NCI-H69 (cell line): ENCODE data around the gene PUM2.
"Not testable (repeated sequence)": the region's sequence is repeated elsewhere in the genome, so short reads cannot be mapped to it uniquely, and the experiment has no call there.

ENCODE experiments used
- DNase-seq: peaks from one replicate; lab custom pipeline; 2025; lab: John Stamatoyannopoulos, UW

PUM2 gene

DNA sequence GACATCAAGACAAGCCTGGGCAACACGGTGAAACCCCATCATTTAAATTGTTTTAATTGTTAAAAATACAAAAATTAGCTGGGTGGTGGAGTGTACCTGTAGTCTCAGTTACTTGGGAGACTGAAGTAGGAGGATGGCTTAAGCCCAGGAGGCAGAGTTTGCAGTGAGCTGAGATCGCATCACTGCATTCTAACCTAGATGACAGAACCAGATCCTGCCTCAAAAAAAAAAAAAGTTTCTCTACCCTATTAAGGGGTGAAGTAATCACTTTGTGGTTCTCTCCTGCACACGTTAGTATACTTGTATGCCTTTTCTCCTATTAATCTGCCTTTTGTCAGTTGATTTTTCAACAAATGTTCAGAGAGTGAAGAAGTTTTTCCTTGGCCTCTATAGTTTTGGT is 18.1 kb upstream of the PUM2 start:
- no peak for DNase-seq

DNA sequence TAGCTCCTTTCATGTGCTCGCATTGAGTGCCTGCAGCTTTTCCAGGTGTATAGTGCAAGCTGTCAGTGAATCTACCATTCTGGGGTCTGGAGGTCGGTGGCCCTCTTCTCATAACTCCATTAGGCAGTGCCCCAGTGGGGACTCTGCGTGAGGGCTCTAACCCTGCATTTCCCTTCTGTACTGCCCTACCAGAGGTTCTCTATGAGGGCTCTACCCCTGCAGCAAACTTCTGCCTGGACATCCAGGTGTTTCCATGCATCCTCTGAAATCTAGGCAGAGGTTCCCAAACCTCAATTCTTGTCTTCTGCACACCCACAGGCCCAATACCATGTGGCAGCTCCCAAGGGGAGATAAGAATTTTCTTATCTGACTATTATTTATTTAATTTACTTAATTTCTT is 17.3 kb upstream of the PUM2 start:
- DNase-seq: not testable (repeated sequence)

DNA sequence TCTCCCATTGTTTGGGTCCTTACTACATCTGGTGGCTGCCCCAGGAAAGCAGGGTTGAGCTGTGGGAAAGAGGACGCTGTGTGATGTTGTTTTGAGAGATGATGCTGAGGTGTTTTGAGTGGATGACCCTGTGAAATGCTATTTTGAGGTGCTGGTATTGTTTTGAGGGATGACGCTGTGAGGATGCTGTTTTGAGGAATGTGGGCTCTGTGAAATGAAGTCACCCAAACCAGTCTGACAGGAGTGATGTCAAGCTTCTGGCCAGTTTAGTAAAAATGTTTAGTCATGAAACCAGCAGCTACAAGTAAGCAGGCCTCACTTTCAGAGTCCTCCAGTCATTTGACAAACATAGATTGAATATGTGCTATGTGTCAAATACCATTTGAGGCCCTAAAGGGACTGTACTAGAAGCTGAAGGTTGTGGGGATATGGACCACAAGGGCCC is 16.1 kb upstream of the PUM2 start:
- DNase-seq: no peak

DNA sequence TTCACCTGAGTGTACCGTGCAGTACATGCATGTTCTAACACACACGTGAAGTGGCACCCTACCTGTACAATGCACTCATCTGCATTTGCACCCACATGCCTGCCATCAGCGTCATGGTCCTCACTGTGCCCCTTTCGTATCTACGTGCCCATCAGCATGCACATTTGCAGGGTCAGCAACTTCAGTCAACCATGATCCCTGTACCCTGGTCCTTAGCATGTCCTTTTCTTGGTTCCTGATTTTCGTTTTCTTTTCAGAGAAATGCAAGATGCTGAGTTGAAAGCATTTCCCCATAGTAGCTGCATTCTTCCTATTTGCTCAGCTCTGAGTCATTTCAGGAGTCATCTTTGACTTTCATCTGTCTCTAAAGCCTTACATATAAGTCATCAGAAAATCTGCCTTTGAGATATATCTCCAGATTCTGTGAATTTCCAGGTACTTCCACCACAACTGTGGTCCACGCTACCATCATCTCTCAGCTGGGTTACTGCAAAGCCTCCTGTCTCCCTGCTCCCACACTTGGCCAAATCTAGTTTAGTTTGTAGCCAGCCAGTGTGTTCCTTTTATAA is 14.7 kb upstream of the PUM2 start:
- no peak for DNase-seq

DNA sequence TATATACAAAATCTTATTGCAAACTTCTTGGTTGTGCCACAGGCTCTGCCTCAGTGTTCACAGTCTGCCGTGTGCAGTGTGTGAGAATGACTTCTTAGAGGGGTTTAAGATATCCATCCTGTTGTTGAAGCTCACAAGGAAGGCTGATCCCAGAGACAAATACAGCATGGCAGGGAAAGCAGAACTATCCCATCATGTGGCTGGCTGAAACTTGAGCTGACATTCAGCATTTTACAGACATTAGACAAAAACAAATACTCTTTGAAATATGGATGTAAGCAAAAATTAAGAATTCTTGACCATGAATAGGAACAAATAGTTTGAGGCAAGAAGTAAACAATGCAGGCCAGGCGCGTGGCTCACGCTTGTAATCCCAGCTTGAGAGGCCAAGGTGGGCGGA is 12.9 kb upstream of the PUM2 start:
- DNase-seq: no peak

DNA sequence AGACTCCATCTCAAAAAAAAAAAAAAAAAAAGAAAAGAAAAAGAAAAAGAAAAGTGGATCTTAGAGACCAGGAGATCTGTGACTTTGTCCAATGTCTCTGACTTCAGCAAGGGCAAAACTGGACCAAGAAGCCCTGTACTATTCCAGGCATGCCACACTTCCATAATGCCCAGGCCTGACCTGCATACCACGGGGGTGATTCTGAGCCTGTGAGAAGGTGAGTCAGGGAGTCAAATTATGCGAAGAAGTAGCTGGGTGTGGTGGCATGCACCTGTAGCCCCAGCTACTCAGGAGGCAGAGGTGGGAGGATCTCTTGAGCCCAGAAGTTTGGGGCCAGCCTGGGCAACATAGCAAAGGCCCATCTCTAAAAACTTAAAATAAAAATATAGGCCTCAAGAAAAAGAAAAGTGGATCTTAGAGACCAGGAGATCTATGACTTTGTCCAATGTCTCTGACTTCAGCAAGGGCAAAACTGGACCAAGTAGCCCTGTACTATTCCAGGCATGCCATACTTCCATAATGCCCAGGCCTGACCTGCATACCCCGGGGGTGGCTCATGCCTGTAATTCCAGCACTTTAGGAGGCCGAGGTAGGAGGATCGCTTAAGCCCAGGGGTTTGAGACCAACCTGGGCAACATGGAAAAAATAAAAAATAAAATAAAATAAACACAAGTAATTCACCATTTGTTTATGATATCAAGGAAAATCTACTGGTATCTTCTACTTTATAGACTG is 12.2 kb upstream of the PUM2 start:
- DNase-seq: no peak

DNA sequence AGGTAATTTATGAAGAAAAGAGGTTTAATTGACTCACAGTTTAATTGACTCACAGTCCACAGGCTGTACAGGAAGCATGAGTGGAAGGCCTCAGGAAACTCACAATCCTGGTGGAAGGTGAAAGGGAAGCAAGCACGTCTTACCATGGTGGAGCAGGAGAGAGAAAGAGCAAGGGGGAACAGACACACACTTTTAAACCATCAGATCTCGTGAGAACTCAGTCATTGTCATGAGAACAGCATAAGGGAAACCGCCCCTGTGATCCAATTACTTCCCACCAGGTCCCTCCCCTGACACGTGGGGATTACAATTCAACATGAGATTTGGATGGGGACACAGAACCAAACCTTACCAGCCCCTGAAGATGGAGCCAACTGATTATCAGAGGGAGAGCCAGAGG is 11.2 kb upstream of the PUM2 start:
- DNase-seq: no peak

DNA sequence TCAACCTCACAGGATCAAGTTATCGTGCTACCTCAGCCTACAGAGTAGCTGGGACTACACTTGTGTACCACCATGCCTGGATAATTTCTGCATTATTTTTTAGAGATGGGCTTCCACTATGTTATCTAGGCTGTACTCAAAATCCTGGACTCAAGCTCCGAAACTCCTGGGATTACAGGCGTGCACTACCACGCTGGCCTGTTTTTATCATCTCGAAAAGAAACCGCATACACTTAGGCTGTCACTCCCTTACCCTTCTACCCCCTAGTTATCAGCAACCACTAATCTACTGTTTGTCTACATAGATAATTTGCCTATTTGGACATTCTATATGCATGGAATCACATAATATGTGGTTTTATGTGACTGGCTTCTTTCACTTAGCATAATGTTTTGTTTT is 8.5 kb upstream of the PUM2 start:
- no peak for DNase-seq

DNA sequence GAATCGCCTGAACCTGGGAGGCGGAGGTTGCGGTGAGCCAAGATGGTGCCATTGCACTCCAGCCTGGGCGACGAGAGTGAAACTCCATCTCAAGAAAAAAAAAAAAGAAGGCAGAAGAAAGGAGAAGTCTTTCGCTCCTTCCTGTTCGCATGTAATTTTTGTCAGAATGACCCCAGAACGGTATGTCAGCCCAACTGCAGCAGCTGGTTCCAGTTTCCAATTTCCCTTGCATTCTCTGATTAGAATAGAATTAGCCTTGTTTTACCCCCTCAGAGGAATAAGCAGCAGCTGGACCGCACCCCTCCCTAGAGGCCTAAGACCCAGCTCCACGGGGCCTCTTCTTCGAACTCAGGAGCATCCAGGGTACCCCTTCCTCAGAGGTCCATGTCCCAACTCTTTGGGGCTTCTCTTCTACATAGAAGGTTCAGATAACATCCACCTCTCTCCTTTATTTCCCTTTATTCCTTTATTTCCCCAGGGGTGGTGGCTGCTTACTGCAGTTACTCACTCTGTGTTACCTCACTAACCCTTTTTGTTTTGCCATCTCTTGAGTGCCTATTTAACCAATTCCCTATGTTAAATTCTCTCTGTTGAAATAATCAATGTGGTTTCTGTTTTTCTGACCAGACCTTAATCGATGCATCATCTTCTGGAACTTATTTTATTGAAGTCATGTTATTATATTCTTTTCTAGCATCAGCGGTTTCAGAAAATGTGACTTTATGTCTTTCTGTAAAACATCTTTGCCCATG is 7.2 kb upstream of the PUM2 start:
- no peak for DNase-seq

DNA sequence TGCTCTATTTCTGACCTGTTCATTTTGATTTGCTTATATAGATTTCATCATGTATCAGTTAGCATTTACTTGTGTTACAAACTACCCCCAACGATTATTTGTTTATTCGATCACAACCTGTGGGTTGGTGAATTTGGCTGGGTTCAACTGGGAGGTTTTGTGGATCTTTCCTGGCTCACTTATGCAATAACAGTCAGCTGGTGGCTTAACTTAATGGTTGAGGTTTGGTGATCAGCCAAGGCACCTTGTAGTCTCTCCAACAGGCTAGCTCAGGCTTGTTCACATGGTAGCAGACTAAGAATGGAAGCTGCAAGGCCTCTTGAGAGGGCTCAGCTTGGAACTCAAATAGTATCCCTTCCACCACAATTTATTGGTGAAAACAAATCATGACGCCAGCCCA is 5.4 kb upstream of the PUM2 start:
- DNase-seq: peak; percentile 47

DNA sequence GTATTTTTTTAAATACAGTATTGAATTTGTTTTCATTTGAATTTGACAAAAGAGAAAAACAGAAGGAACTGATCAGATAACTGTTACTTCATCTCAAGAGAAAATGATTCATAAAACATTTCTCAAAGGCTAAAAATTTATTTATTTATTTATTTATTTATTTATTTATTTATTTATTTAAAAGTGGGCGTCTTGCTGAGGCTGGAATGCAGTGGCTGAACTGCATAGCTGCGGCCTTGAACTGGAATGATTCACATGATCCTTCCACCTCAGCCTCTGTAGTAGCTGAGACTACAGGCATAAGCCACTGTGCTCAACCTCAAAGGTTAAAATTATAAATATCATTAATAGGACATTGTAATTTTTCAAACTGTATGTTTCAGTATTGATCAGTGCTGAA is 4.5 kb upstream of the PUM2 start:
- DNase-seq: no peak

DNA sequence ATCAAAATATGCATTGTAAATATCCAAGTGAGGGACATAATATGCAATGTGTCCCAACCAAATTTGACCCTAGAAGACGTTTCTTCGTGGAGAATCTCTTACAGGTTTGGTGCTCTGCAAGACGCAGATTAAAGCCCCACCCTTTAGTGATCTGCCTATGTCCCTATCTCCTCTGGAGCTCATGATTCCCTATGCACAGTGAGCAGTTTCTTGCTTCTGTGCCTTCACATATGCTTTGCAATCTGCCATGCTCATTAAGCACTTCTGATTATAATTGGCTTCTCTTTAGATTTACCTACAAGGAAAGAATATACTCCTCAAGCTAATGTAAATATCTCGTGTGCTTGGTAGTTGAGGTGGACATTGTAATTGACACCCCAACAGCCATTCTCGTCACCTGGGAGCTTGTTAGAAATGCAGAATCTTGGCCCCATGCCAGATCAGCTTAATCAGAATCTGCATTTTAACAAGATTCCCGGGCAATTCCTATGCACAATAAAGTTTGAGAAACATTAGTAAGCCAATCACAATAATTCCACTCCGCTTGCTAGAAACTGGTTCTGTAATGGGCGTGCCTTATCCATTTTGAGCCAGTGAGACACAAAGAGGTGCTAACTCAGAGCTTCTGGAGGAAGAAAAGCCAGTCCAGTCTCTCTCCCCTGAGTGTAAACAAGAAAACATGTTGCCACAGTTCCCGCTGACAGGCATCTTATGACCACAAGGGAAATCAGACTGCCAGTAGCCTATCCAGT is 2.8 kb upstream of the PUM2 start:
- DNase-seq: peak; percentile 93

DNA sequence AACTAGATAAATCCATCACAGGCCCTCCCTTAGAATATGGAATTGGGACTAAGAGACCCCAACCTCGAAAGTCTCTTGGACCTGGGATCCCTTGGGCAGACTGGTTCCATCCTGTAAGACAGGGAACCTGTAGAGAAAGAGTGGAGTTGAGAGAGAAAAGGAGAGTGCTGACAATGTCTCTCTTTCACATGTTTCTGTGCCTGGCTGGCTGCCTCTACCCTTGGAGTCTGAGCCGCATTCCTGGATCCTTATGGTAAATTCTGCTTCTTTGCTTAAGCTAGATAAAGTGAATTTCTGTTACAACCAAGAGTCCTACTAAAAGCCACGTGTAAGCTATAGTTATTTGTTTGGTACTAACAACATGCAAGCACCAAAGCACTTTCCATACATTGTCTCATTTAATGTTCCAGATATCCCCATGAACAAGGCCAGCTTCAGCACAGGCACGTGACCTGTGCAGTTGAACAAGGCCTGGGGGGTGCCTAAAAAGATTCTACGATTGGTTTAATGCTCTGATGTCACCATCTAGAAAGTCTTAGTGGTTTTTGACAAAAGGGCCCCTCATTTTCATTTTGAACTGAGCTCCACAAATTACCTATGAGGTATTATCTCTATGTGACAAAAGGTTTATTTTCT is 2.1 kb upstream of the PUM2 start:
- peak; percentile 42 for DNase-seq

DNA sequence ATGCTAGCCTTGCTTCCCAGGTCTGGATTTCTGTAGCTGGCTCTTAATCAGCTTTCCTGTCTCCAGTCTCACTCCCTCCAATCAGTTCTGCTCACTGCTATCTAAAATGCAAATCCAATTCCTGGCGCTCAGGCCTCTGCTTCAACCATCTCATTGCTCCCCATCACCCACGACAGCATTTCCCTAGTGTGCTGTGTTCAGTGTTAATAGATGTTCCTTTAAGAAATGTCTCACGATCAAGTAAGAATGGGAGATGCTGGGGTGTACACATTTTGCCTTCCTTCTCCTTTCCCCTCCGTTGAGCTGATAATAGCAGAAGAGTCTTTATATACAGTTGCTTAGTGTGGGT is 1.6 kb upstream of the PUM2 start:
- DNase-seq: no peak

DNA sequence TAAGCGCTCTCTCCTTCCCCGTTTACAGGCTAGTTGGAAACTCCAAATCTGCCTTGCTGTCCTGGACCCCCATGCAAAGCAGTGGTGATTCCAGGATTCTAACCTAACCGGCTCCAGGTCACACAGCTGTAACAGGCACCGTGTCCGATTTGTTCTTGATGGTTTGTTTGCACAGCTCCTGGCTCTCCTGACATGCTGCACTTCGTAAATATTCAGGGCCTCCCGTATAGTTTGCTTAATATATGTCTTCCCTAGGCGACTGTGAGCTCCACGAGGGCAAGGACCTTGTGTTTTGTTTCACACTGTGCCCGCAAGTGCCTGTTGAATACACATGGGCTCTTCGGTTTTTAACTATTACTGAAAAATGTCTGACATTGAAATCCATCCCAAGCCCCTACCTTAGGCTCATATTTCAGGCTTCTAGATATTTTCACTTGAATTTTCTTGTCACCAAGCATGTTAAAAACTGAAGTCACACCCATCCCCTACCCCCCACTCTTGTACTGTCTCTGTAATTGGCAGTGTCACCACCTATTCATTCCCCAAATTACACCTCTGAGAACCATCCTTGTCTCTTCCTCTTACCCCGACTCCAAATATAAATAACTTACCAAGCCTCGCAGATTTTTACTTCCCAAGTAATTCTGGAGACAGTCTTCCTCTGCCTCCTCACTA is 1.0 kb upstream of the PUM2 start:
- peak; percentile 80 for DNase-seq

DNA sequence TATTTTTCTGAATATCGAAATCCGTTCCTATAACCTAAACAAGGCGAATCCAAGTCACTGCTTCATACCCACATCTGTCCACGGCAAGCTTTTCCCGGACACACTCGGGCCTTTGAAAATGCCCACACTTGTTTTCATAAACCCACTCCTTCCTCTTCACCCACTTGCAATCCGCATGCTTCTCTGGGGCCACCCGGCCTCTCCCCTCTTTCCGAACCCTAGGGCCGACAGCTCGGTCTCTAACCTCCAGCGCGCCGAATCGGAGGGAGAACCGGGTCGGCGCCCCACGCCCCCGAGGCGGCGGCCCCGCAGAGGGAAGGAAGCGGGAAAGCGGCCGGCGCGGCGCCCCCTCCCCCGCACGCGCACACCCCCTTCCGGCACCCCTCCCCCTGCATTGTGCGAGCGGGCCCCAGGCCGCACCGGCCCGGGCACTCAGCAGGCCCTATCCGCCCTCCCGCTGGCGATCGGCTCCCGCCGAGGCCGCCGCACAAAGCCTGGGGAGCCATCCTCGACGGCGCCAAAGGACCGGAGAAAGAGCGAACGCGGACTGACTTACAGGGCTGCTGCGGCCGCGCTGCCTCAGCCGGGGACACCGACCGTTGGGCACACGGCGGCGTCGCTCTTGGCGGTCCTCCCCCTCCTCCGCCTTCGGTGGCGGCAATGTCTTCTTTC is 467 bp downstream of the PUM2 start:
- peak; percentile 84 for DNase-seq

DNA sequence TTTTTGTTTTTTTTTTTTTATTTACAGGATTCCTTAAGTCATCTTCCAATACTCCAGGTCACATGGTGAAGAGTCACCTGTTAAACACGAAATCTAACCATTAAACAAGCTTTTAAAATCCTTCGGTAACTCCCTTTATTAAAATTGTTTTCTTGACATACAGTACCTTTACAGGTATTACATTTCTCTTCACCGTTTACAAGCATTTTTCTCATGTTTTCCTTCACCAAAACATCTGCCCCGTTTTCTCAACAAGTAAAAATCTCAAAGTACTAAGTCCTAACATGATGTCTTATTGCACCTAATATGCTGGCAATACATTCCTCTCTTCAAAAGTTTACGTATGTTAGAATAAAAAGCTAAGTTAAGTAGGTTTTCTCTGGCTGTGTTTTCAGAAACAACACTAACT is 1.1 kb downstream of the PUM2 start:
- DNase-seq: peak; percentile 16

DNA sequence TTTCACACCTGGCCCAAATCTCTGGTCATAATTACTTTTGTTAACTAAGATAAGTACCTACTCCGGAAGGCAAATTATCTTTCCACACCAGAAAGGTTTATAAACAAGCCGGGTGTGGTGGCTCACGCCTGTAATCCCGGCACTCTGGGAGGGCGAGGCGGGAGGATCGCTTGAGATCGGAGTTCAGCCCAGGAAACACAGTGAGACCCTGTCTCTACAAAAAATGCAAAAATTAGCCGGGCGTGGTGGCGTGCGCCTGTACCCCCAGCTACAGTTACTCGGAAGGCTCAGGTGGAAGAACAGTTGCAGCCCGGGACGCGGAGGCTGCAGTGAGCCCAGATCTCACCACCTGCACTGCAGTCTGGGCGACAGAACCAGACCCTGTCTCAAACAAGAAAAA is 2.1 kb downstream of the PUM2 start:
- DNase-seq: peak; percentile 47

DNA sequence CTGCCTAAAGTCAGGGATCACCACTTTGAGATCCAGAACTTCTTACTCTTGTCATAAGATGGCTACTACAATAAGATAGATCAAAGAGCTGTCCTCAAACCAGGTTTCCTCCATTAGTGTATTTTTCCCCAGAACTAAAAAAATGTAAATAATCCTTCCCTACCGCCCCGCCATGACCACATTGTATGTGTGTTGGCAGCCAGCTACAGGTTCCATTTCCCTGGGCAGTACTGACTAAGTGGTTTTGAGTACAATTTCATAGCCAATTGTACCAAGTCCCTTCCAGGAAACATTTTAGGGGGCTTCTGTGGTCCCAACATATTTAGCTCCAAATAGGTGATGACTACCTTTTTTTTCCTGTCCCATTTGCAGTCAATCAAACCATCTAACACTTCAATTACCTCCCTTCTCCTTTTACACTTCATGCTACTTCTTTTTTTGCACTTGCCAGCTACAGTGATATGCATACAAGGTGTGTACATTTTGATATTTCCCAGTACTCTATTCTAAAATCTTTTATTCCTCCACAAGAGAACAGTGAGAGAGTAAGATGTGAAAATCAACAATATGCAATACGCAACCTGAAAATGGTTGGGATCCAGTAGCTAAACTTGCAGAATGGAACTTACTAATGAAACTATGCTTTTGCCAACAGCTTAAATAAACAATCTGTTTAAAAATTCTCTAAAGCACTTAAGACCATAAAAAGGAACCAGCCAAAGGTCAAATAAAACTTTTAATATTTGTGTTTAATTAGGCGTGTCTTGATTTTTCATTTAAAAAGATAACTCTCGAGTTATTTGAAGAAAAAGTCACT is 3.9 kb downstream of the PUM2 start:
- DNase-seq: no peak

DNA sequence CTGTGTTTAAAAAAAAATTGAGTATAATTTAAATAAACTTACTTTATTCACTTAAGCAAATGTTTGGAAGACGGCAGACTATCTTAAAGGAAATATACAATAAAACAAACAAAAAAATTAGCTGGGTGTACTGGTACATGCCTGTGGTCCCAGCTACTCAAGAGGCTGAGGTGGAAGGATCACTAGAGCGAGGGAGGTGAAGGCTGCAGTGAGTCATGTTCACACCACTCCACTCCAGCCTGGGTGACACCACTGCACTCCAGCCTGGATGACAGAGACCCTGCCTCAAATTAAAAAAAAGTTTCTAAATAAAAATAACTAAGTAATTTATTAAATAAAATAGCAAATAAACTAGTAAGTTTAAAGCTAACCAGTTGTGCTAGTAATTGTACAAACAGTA is 7.5 kb downstream of the PUM2 start:
- DNase-seq: no peak
